ENCODE results near the gene CES1.
"Not testable (repeated sequence)": the region's sequence is repeated elsewhere in the genome, so short reads cannot be mapped to it uniquely, and the experiment has no call there.

GRCh38 chr16:55780095-55780407, 52.8 kb downstream of the CES1 start:
- TF ChIP-seq, protein P1, sequence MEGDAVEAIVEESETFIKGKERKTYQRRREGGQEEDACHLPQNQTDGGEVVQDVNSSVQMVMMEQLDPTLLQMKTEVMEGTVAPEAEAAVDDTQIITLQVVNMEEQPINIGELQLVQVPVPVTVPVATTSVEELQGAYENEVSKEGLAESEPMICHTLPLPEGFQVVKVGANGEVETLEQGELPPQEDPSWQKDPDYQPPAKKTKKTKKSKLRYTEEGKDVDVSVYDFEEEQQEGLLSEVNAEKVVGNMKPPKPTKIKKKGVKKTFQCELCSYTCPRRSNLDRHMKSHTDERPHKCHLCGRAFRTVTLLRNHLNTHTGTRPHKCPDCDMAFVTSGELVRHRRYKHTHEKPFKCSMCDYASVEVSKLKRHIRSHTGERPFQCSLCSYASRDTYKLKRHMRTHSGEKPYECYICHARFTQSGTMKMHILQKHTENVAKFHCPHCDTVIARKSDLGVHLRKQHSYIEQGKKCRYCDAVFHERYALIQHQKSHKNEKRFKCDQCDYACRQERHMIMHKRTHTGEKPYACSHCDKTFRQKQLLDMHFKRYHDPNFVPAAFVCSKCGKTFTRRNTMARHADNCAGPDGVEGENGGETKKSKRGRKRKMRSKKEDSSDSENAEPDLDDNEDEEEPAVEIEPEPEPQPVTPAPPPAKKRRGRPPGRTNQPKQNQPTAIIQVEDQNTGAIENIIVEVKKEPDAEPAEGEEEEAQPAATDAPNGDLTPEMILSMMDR (IDR thresholded peaks at IDR 0.05), result not testable (repeated sequence)
- not testable (repeated sequence) for TF ChIP-seq POLR2A (IDR thresholded peaks at IDR 0.05)

Measured in uterus (tissue), 2 donors.